Measurements from ENCODE around the gene GBA3.

DNA sequence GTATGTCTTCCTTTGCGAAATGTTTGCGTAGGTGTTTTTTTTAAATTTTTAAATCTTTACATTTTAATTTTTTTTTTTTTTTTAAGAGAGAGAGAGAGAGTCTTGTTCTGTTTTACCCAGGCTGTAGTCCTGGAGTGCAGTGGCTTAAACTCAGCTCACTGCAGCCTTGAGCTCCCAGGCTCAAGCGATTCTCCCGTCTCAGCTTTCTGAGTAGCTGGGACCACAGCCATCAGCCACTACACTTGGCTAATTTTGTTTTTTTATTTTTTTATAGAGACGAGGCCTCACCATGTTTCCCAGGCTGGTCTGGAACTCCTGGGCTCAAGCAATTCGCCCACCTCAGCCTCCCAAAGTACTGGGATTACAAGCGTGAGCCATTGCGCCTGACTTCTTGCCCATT, 43.7 kb upstream of the GBA3 start:
- TF ChIP-seq POLR2AphosphoS5 (IDR thresholded peaks at IDR 0.05) (no peak), POLR2A (IDR thresholded peaks at IDR 0.05) (no peak), EP300 (IDR thresholded peaks at IDR 0.05; ENCODE audit: low read depth) (no peak)
- TF ChIP-seq, protein P1, sequence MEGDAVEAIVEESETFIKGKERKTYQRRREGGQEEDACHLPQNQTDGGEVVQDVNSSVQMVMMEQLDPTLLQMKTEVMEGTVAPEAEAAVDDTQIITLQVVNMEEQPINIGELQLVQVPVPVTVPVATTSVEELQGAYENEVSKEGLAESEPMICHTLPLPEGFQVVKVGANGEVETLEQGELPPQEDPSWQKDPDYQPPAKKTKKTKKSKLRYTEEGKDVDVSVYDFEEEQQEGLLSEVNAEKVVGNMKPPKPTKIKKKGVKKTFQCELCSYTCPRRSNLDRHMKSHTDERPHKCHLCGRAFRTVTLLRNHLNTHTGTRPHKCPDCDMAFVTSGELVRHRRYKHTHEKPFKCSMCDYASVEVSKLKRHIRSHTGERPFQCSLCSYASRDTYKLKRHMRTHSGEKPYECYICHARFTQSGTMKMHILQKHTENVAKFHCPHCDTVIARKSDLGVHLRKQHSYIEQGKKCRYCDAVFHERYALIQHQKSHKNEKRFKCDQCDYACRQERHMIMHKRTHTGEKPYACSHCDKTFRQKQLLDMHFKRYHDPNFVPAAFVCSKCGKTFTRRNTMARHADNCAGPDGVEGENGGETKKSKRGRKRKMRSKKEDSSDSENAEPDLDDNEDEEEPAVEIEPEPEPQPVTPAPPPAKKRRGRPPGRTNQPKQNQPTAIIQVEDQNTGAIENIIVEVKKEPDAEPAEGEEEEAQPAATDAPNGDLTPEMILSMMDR (IDR thresholded peaks at IDR 0.05) = no peak

All from transverse colon (tissue), 4 donors.